Globus pallidus (tissue), 1 donor: ENCODE results near the gene WWOX.

Experiments
- DNase-seq: peaks from one replicate; pipeline ENCODE4 v3.0.0-alpha.2; 2015; ENCODE audit warnings: low spot score

The WWOX gene

DNA sequence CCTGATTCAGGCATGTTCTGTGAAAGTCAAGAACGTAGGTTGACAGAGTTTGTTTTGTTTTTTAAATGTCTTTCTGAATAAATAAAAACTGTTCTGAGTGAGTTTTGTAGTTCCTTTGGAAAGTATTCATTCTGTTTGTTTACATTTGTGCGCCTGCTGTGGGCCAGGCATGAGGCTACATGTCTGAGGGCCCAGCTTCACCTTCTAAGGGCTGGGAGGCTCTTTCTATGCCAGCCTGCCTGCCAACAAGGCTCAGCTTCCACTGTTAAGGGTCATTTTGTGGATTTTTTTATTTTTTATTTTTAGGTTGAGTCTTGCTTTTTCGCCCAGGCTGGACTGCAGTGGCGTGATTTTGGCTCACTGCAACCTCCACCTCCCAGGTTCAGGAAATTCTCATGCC lies 6.1 kb downstream of the WWOX start:
- no peak for DNase-seq

DNA sequence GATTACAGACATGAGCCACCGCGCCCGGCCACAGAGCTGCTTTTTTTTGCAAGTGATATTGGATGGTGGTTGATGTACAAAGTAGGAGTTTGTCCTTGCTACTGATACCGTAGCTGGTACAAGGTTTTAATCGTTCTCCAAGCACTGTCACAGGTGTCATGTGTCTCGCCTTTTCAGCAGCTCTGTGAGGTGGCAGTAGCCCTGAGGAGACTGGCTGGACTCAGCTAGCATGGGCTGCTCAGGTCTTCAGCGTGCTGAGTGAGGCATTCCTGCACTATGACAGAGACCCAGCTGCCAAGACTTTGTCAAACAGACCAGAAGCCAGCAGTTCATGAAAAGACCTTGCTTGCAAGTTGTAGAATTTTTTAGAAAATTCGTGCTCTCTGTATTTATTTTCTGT lies 7.2 kb downstream of the WWOX start:
- no peak for DNase-seq

DNA sequence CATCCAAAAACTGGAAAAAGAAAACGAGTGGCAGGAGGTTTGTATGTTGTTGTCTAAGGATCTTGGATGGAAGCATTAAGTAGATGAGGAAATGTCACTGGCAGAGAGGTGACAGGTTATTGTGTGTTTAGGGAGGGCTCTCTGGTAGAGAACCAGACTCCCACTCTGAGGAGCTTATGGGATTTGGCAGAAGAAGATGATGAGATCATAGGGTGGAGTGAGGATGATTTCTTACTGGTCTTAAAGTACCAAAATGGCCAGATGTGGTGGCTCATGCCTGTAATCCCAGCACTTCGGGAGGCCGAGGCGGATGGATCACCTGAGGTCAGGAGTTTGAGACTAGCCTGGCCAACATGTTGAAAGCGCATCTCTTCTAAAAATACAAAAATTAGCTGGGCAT lies 9.0 kb downstream of the WWOX start:
- no peak for DNase-seq

DNA sequence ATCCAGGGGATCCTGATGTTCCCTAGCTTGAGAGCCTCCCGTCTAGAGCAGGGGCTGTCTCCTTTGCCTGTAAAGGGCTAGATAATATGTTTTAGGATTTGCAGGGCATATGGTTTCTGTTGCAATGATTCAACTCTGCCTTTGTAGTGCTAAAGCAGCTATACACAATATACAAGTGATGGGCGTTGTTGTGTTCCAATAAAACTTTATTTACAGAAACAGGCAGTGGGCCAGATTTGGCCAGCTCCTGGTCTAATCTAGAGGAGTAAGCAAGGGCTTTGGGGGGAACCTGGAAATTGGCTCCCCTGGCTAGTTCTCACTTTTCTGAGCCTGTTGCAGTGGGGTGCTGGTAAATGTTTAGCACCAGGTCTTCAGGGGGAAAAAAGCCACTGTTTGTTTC lies 13.8 kb downstream of the WWOX start:
- no peak for DNase-seq

DNA sequence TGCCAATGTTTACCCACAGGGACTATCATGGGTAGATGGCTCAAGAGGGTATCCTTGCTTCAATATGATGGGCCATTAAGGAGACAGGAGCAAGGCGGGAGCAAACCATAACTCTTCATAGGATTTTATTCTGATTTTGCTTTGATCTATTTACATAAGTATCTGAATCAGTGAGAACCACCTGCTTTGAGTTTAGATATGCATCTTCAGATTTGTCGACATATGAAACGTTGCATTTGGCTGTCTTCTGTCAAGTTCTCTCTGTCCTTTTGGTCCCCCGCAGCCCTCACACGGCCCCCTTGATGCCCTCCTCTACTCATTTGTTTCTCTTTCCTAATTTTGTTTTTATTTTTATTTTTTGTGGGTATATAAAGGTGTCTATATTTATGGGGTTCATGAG lies 16.2 kb downstream of the WWOX start:
- DNase-seq = no peak

DNA sequence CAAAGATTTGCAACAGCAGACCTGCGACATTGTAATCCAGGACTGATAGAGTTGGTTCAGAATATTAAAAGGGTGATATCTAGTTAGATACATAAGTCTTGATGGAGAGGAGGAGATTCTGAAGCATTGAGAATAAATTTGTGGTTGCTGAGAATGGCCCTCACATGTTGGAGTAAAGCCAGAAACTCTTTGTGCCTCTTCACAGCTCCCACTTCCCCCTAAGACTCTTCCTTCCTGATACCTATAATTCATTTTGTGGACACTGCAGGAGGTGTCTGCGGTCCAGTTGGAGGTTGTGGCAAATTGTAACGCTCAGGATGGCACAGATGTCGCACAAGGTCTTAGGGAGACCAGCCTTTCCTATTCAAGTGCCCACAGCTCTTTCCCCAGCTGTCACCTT lies 17.5 kb downstream of the WWOX start:
- no peak for DNase-seq

DNA sequence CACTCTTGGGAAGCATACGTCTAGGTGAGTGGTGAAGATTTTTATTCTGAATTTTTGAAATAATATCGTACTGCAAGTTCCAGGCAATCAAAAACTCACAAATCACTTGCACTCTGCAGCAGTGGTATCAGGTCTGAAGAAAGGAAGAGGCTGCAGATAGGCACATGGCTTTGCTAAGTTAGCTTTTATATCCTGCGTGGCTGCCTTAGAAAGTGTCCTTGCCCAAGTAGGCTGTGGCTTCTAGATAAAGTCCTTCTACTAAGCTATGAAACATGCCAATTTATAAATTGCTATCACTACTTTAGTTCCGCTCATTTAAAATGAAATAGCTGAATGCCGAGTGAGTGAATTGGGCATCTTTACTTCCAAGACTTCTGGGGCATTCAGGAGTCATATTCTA lies 17.9 kb downstream of the WWOX start:
- DNase-seq = no peak

DNA sequence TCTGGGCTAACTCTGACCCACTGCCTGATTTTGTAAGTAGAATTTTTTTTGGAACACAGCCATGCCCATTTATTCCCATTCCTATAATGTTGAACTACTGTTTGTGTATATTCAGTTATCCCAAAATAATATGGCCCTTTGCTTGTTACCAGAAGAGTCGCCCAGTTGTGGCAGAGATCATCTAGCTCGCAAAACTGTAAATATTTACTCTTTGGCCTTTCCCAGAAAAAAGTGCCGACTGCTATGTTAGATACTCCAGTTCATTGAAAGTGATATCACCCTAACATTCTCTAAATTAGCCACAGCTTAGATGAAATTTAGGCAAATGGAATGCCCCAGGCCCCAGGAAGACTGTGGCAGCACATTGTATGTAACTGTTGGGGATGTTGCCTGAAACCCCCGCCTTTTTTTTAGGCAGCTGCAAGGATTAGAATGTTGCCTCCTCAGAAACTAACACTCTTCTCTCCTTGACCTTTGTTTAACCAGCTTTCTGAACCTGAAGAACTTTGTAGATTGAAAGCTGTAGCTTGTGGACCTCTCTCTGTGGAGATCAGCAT lies 19.1 kb downstream of the WWOX start:
- no peak for DNase-seq

DNA sequence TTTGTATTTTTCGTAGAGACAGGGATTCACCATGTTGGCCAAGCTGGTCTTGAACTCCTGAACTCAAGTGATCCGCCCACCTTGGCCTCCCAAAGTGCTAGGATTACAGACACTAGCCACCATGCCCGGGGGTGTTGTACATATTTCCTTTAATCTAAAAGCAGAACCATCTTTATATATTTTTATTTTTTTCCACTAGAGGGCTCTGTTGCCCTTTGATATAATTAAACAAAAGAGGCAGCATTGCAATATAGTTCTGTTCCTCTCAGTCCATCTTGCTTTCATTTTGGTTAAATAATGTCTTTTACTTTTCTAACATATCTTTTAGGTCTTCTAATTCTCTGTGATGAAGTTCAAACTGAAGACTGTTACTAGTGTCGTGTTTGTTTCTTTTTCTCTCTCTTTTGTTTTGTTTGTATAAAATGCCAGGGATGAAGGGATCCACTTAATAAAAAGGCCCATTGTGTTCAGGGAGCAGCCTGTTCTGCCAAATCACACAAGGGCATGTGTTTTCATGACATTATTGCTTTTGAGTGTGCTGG lies 23.4 kb downstream of the WWOX start:
- DNase-seq = peak; percentile 92

DNA sequence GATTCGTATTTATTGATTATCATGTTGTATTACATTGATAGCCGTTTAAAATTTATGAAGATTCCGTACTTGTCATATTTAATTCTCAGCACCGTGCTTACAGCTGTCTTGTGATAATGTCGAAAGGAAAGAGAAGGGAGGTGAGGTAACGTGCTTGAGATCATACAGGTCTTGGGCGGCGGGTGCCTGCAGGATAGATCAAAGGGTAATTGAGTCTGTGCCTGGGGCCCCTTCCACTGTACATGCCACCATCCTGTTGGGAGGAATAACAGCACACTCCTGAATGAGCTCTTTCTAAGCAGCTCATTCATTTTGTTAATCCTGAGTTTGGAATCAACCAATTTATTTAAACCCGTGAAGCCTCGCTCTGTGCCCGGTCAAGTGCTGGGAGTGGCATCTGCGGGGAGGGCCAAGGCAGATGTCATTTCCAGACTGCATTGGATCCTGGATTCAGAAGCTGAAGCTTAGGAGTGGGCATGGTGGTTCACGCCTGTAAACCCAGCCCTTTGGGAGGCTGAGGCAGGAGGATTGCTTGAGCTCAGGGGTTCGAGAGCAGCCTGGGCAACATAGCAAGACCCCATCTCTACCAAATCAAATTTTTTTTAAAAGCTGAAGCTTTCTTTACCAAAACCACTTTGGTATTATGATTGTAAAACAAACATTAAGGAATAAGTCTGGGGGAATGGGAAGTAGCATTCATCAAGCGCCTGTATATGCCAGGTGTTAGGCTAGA lies 25.8 kb downstream of the WWOX start:
- no peak for DNase-seq

DNA sequence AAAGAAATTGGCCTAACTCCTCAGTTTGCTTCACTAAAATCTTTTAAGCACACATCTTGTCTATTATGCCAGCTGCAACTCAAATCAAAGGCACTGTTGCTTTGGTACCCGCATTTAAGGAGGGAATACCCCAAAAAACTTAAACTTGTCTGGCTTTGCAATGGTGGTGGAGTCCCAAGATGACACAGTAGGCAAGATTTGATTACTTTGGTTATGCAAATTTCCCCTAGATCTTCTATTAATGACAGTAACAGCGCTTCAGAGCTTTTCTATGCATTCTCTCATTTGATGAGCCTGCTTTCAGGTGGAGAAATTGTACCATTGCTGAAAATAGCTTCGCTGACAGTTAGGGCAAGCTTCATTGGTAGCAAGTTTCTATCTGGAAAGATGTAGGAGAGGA lies 27.2 kb downstream of the WWOX start:
- DNase-seq = no peak

DNA sequence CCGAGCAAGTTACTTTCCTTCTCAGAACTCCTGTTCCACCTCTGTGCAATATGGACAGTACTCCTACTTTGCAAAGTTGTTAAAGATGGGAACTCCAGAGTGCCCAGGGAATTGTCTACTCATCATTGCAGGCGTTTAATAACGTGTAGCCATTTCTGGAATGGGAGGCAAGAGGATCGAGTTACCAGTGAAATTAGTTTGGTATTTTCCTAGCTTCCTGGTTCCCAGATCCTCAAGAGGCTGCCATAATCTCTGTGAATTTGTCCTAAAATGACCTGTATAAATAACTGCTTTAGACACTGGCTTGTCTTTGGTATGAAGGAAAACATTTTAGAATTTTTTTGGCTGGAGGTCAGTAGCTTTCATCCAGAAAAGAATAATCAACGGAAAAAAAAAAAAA lies 27.7 kb downstream of the WWOX start:
- no peak for DNase-seq

DNA sequence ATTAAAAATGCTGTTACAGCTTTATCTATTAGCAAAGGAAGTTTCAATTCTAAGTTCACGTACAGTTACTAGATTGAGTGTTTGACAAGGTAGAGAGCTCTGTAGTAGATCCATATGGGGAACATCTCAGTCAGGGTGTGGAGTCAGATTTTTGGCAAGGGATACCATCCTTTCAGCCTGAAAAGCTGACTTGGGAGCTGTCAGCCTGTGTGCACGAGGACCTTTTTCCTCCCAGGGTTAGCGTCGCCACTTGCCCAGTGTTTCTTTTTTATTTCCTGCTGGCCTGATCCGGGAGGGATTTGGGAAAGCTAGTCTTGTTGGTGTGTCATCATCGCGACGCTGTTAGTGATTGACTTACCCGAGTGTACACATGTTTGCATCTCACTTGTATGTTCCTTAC lies 29.5 kb downstream of the WWOX start:
- no peak for DNase-seq

DNA sequence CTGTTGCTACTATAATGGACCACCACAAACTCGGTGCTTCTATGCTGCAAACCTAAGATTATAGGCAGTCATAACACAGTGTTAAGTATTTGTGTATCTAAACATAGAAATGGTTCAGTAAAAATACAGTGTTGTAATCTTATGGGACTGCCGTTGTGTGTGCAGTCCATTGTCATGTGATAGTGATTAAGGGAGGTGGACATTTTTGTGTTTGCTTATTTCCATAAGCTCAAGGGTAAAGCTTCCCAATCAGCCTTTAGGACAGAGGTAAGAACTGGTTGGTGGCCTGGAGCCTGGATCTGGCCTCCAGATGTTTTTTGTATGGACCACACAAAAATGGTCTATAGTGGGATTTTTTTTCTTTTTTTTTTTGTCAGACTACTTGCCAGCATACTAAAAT lies 29.9 kb downstream of the WWOX start:
- DNase-seq = no peak

DNA sequence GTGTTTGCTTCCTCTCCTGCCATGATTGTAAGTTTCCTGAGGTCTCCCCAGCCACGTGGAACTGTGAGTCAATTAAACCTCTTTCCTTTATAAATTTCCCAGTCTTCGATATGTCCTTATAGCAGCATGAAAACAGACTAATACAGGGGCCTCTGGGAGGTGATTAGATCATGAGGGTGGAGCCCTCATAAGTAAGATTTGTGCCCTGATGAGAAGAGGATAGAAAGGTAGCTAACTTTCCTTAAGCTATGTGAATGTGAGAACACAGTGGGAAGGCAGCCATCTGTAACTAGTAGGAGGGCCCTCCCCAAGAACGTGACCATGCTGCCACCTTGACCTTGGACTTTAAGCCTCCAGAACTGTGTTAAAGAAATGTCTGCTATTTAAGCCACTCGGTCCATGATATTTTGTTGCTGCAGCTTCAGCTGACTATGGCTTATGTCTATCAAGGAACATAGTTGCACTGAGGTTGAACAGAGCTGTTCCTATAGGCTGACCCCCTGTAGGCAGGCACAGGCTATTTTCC lies 30.7 kb downstream of the WWOX start:
- no peak for DNase-seq

DNA sequence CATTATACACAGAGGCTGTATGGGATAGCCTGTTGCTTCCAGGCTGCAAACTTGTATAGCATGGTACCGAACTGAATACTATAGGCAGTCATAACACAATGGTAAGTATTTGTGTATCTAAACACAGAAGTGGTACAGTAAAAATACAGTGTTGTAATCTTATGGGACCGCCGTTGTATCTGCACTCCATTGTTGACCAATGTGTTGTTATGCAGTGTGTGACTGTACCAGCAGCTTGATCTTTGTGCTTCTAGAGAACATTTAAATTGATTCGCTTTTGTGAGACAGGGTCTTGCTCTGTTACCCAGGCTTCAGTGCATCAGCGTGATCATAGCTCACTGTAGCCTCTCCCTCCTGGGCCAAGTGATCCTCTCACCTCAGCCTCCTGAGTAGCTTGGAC lies 31.5 kb downstream of the WWOX start:
- DNase-seq = no peak

DNA sequence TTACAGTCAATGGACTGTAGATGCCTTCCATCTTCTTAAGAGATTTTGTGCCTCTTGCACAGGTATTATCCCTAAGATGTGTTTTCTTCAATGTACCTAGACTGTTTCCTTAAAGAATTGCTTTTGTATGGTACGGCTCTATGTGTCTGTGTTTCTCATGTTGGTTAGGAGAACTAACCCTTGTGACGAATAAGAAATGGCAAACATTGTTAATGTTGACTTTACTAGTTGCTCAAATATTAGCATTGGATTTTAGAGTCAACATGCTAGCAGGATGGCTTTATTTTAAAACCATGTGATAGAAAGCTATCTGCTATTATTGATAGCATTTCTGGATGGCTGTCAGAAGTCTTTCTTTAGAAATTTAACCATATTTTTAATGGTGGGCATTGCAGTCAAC lies 34.5 kb downstream of the WWOX start:
- no peak for DNase-seq

DNA sequence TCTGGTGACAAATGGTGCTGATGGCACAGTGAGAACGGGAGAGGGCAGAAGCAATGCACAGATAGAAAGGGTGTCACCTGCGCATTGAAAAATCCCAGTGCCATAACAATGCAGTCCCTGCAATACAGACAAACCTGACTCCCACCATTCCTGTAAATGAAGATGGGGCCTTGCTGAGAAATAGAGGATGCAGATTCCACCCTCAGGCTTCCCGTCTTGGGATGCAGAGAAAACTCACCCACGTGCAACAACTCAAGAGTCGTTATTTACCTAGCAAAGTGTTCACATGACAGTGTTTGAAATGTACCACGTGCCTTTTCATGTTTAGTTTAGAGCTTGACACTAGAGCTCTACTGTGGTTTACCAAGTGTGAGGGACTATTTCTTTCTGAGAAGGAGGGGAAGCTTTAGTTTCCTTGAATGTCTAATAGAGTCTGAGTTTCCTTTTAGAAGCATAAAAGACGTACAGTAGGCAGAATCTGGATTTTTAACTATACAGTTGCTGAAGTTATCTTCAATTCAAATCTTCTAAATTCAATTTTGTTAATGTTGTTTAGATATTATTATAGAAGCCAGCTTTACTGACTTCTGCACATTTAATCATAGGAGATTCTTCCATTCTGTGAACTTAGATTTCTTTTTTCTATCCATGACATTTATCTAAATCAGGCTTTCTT lies 35.6 kb downstream of the WWOX start:
- DNase-seq = no peak

DNA sequence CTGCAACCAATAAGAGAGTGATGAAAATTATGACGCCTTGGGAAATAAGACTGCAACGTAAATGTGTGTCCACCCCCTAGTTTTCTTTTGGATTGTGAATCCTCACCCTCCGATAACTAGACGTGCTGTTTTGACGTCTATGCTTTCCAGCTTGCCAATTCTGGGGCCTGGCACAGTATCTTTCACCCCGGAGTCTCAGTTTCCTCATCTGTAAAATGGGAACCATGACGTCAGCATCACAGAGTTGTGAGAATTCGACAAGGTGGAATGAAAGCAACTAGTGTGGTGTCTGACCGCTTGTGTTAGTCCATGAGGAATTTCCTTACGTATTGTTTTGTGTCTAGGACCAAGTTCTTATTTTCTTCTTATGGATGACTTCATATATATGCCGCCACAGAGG lies 37.7 kb downstream of the WWOX start:
- no peak for DNase-seq

DNA sequence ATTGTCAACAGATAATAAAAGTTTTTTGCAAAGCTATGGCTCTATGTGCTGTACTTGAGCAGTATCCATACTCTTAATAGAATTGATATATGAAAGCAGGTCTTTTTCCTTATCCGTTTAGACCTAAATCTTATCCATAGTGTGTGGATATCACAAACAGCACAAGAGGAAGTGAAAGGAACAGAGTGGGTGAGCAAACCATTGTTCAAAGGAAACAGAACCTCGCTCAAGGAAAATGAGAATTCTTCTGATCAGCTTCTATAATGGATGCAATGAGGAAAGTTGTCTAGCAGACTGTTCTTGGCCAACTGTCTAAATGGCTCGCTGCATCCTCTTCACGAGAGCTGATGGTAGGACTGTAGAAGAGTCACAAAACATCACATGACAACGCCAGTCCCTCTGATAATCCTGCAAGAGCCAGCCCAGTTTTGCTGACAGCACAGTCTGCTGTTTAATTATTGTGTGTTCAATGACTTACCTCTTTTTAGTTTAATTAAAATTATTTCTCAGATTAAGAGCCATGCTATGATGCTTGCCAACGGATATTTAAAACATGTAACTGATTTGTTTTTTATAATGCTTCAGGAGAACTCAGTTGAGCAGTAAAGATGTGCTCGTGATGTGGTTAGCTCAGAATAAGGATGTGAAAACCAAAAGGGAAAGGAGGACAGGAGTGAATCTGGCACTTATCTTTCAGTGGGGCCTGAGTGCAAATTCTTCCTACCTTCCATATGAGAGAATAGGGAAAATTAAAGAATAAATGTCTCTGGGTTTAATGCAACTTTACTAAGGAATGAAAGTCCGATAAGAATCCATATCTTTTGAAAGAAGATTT lies 38.5 kb downstream of the WWOX start:
- DNase-seq = no peak

DNA sequence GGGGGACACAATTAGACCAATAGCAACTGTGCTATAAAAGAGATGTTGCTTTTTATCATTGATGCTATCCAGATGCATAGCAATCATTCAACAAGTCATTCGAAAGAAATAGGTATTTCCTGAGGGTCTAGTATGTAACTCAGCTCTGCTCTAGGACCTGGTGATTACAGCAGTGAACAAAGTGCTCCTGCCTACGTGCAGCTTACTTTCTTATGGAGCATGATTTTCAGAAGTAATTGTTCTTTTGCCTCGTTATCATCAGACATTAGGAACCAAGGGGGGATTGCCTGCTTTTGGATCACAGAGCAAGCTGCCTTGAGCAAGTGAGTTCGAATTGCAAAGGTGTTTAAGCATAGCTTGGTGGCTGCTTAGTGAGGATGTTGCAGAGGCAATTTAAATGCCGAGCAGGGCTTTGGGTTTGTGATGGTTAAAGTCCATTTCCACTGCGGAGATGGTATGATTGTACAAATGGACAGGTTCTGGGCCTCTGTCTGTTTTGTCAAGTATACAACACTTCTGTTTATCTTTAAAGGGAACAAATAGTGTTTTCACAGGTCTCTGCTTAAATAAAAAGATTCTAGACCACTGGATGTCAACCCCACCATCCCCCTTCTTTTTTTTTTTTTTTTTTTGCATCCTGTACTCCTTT lies 41.5 kb downstream of the WWOX start:
- DNase-seq = no peak

DNA sequence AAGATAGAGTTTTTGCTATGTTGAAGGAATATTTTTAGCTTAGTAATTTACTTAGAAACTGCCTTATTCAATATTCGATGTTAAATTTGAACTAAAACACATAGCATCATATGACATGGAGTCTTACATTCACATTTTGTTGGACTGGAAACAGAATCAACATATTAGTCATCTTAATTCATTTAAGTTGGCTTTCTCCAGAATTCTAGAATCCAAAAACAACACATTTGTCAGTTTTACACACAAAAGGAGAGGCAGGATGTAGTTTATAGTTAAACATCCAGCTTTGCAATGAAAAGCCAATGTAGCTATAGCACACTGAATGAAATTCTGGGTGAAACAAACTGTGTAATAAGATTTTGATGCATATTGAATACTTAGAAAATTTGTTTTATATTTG lies 43.3 kb downstream of the WWOX start:
- DNase-seq = no peak
